Stimulated activated CD4-positive, alpha-beta T cell treated with anti-CD3 and anti-CD28 coated beads, Interleukin-2, amount 100 ng/mL, for 24 hours (primary cell): ENCODE measurements around the gene RASD2.

Experiments used
- DNase-seq, 2 donors: peaks; one replicate each; pipeline ENCODE4 v3.0.0-alpha.2; 2020

RASD2 gene

GRCh38 chr22:35542157-35542938 is 1.7 kb downstream of the RASD2 start:
- no peak for DNase-seq

GRCh38 chr22:35542939-35543516 is 2.4 kb downstream of the RASD2 start:
- no peak for DNase-seq

GRCh38 chr22:35543702-35544101 is 3.1 kb downstream of the RASD2 start:
- DNase-seq: no peak

- no peak for DNase-seq
Measured at GRCh38 chr22:35544189-35544588, 3.6 kb downstream of the RASD2 start.

GRCh38 chr22:35544827-35545226 is 4.2 kb downstream of the RASD2 start:
- DNase-seq: no peak

- DNase-seq: no peak
Measured at GRCh38 chr22:35546886-35547285, 6.3 kb downstream of the RASD2 start.

GRCh38 chr22:35547987-35548721 is 7.5 kb downstream of the RASD2 start:
- DNase-seq: no peak

- DNase-seq: no peak
Measured at GRCh38 chr22:35548722-35549112, 8.1 kb downstream of the RASD2 start.

GRCh38 chr22:35549328-35549727 is 8.7 kb downstream of the RASD2 start:
- DNase-seq: no peak

- DNase-seq: no peak
Measured at GRCh38 chr22:35551549-35552177, 11.0 kb downstream of the RASD2 start.

GRCh38 chr22:35552196-35552842 is 11.7 kb downstream of the RASD2 start:
- DNase-seq: peak; percentile 82 to 85

- DNase-seq: no peak
Measured at GRCh38 chr22:35552846-35553245, 12.2 kb downstream of the RASD2 start.

GRCh38 chr22:35553341-35553740 is 12.7 kb downstream of the RASD2 start:
- DNase-seq: no peak

- no peak for DNase-seq
Measured at GRCh38 chr22:35554297-35554845, 13.7 kb downstream of the RASD2 start.

- DNase-seq: no peak
Measured at GRCh38 chr22:35555483-35555890, 14.9 kb downstream of the RASD2 start.

GRCh38 chr22:35555946-35556547 is 15.4 kb downstream of the RASD2 start:
- no peak for DNase-seq

- no peak for DNase-seq
Measured at GRCh38 chr22:35556666-35557065, 16.0 kb downstream of the RASD2 start.

GRCh38 chr22:35558031-35558430 is 17.4 kb downstream of the RASD2 start:
- no peak for DNase-seq

- no peak for DNase-seq
Measured at GRCh38 chr22:35558719-35559118, 18.1 kb downstream of the RASD2 start.

GRCh38 chr22:35559354-35560005 is 18.8 kb downstream of the RASD2 start:
- DNase-seq: no peak

GRCh38 chr22:35560366-35560765 is 19.7 kb downstream of the RASD2 start:
- no peak for DNase-seq

GRCh38 chr22:35560824-35561223 is 20.2 kb downstream of the RASD2 start:
- DNase-seq: no peak
